Endothelial cell (in vitro differentiated cells): ENCODE measurements around the gene SERBP1. TPM values are rescaled to one million over a fixed set of nuclear protein-coding genes. Genes with fewer than 3 reads are reported as not detected.
A peak's percentile ranks its signal among the peaks of the same experiment; 100 is the strongest.

Source experiments
- DNase-seq: peaks from one replicate; pipeline ENCODE4 v3.0.0; 2021; ENCODE audit warnings: low spot score
- H3K27ac Mint-ChIP-seq: one replicate; pipeline ENCODE4 v1.8.0; 2021; ENCODE audit warnings: mixed read lengths, inconsistent platforms; ENCODE audit not compliant: unreplicated experiment
- H3K27me3 Mint-ChIP-seq: one replicate; pipeline ENCODE4 v1.8.0; 2021; ENCODE audit warnings: mild to moderate bottlenecking, moderate library complexity, mixed read lengths, inconsistent platforms; ENCODE audit not compliant: unreplicated experiment
- H3K36me3 Mint-ChIP-seq: one replicate; pipeline ENCODE4 v1.8.0; 2021; ENCODE audit warnings: mild to moderate bottlenecking, low read depth, mixed read lengths, inconsistent platforms; ENCODE audit not compliant: unreplicated experiment
- H3K4me1 Mint-ChIP-seq: one replicate; pipeline ENCODE4 v1.8.0; 2021; ENCODE audit warnings: mild to moderate bottlenecking, mixed read lengths, inconsistent platforms; ENCODE audit not compliant: unreplicated experiment
- H3K4me3 Mint-ChIP-seq: one replicate; pipeline ENCODE4 v1.8.0; 2021; ENCODE audit warnings: mild to moderate bottlenecking, mixed read lengths, inconsistent platforms; ENCODE audit not compliant: unreplicated experiment
- H3K9me3 Mint-ChIP-seq: one replicate; pipeline ENCODE4 v1.8.0; 2021; ENCODE audit warnings: mixed read lengths, inconsistent platforms; ENCODE audit not compliant: unreplicated experiment
- CTCF ChIP-seq: fragments of 200-600 bp; sonication (generic); IDR thresholded peaks from one replicate; pipeline ENCODE4 v1.5.0; 2021; ENCODE audit warnings: antibody characterized with exemption; ENCODE audit not compliant: unreplicated experiment
- total RNA-seq: library from RNA; stranded (reverse); fragmentation: NEBNext Ultra II Directional; extraction: Animal tissue kit (Norgen Biotek cat#: 25700); gene quantifications from one replicate; pipeline ENCODE4 v1.2.1, GENCODE V29; 2021; ENCODE audit not compliant: unreplicated experiment

Gene SERBP1
- total RNA-seq, 1 donor from 2014 or later: 169 TPM

GRCh38 chr1:67436511-67437055 is 6.4 kb upstream of the SERBP1 start:
- Mint-ChIP-seq H3K4me3 (no peak overlapping the region), H3K4me1 (peaks cover 4% of the 10 kb centered on the region), H3K27me3 (peaks cover 2% of the 10 kb centered on the region), H3K9me3 (no peaks in the 10 kb centered on the region), H3K27ac (no peak overlapping the region), H3K36me3 (no peaks in the 10 kb centered on the region)
- no peak for DNase-seq
- TF ChIP-seq CTCF: no peak

GRCh38 chr1:67434491-67434890 is 4.3 kb upstream of the SERBP1 start:
- Mint-ChIP-seq H3K36me3 (peaks cover 4% of the 10 kb centered on the region), H3K9me3 (no peaks in the 10 kb centered on the region), H3K4me1 (peaks cover 12% of the 10 kb centered on the region), H3K4me3 (no peak overlapping the region), H3K27me3 (peaks cover 8% of the 10 kb centered on the region), H3K27ac (no peak overlapping the region)
- no peak for DNase-seq
- TF ChIP-seq CTCF: no peak

GRCh38 chr1:67433837-67434236 is 3.6 kb upstream of the SERBP1 start:
- no peak for TF ChIP-seq CTCF
- Mint-ChIP-seq H3K9me3 (no peaks in the 10 kb centered on the region), H3K36me3 (peaks cover 8% of the 10 kb centered on the region), H3K4me3 (no peak overlapping the region), H3K27me3 (peaks cover 13% of the 10 kb centered on the region), H3K27ac (no peak overlapping the region), H3K4me1 (peaks cover 17% of the 10 kb centered on the region)
- DNase-seq: no peak

GRCh38 chr1:67432745-67433144 is 2.5 kb upstream of the SERBP1 start:
- no peak for DNase-seq
- Mint-ChIP-seq H3K4me3 (no peak overlapping the region), H3K9me3 (no peaks in the 10 kb centered on the region), H3K36me3 (peaks cover 9% of the 10 kb centered on the region), H3K4me1 (peaks cover 19% of the 10 kb centered on the region), H3K27ac (no peak overlapping the region), H3K27me3 (peaks cover 14% of the 10 kb centered on the region)
- TF ChIP-seq CTCF: no peak

GRCh38 chr1:67431869-67432578 is 1.8 kb upstream of the SERBP1 start:
- peaks cover 23% of the 10 kb centered on the region for H3K4me1 Mint-ChIP-seq
- TF ChIP-seq CTCF: no peak
- peaks cover 14% of the 10 kb centered on the region for H3K27me3 Mint-ChIP-seq
- H3K36me3 Mint-ChIP-seq: peaks cover 9% of the 10 kb centered on the region
- H3K4me3 Mint-ChIP-seq: peak overlapping the region; percentile 29
- H3K27ac Mint-ChIP-seq: no peak overlapping the region
- no peaks in the 10 kb centered on the region for H3K9me3 Mint-ChIP-seq
- DNase-seq: no peak
